ENCODE results near the gene KDM6A. TPM values are rescaled to one million over a fixed set of nuclear protein-coding genes. Genes with fewer than 3 reads are reported as not detected.

KDM6A gene
- total RNA-seq, 1 experiment from 2014 or later, result 42.8 TPM

GRCh38 chrX:45011131-45011530 is 138.1 kb downstream of the KDM6A start:
- Mint-ChIP-seq H3K27ac (ENCODE audit: unreplicated experiment) (no peak overlapping the region), H3K9me3 (ENCODE audit: low read depth, unreplicated experiment) (no peaks in the 10 kb centered on the region)

GRCh38 chrX:45011597-45011996 is 138.6 kb downstream of the KDM6A start:
- CTCF ChIA-PET, result no interaction called here
- no peaks in the 10 kb centered on the region for H3K9me3 Mint-ChIP-seq (ENCODE audit: low read depth, unreplicated experiment)
- peaks cover 21% of the 10 kb centered on the region for H3K4me1 Mint-ChIP-seq (ENCODE audit: low read depth, unreplicated experiment)
- intact Hi-C loops (cut with micrococcal nuclease; ENCODE audit: unreplicated experiment), result loop anchor here (5.0 kb wide), 1 partner anchor 39 kb away; no protein-coding TSS in a partner anchor
- H3K4me3 Mint-ChIP-seq (ENCODE audit: low read depth, unreplicated experiment), result no peak overlapping the region
- TF ChIP-seq, protein P1, sequence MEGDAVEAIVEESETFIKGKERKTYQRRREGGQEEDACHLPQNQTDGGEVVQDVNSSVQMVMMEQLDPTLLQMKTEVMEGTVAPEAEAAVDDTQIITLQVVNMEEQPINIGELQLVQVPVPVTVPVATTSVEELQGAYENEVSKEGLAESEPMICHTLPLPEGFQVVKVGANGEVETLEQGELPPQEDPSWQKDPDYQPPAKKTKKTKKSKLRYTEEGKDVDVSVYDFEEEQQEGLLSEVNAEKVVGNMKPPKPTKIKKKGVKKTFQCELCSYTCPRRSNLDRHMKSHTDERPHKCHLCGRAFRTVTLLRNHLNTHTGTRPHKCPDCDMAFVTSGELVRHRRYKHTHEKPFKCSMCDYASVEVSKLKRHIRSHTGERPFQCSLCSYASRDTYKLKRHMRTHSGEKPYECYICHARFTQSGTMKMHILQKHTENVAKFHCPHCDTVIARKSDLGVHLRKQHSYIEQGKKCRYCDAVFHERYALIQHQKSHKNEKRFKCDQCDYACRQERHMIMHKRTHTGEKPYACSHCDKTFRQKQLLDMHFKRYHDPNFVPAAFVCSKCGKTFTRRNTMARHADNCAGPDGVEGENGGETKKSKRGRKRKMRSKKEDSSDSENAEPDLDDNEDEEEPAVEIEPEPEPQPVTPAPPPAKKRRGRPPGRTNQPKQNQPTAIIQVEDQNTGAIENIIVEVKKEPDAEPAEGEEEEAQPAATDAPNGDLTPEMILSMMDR (IDR thresholded peaks at IDR 0.05; ENCODE audit: unreplicated experiment), result no peak
- H3K27me3 Mint-ChIP-seq (ENCODE audit: unreplicated experiment), result no peaks in the 10 kb centered on the region
- no TSS peak for BruUV-seq (replicated peaks)
- H3K27ac Mint-ChIP-seq (ENCODE audit: unreplicated experiment), result no peak overlapping the region
- H3K36me3 Mint-ChIP-seq (ENCODE audit: insufficient read depth, unreplicated experiment), result peaks cover under 1% of the 10 kb centered on the region
- DNase-seq, result no peak

More at GRCh38 chrX:45011131-45011530, 138.1 kb downstream of the KDM6A start:
- no peak overlapping the region for H3K4me3 Mint-ChIP-seq (ENCODE audit: low read depth, unreplicated experiment)
- peaks cover 21% of the 10 kb centered on the region for H3K4me1 Mint-ChIP-seq (ENCODE audit: low read depth, unreplicated experiment)
- peaks cover 5% of the 10 kb centered on the region for H3K36me3 Mint-ChIP-seq (ENCODE audit: insufficient read depth, unreplicated experiment)
- intact Hi-C loops (cut with micrococcal nuclease; ENCODE audit: unreplicated experiment), result loop anchor here (5.0 kb wide), 1 partner anchor 39 kb away; no protein-coding TSS in a partner anchor
- BruUV-seq (replicated peaks), result no TSS peak
- CTCF ChIA-PET, result no interaction called here
- no peaks in the 10 kb centered on the region for H3K27me3 Mint-ChIP-seq (ENCODE audit: unreplicated experiment)
- TF ChIP-seq, protein P1 (IDR thresholded peaks at IDR 0.05; ENCODE audit: unreplicated experiment), result no peak
- no peak for DNase-seq

DNA sequence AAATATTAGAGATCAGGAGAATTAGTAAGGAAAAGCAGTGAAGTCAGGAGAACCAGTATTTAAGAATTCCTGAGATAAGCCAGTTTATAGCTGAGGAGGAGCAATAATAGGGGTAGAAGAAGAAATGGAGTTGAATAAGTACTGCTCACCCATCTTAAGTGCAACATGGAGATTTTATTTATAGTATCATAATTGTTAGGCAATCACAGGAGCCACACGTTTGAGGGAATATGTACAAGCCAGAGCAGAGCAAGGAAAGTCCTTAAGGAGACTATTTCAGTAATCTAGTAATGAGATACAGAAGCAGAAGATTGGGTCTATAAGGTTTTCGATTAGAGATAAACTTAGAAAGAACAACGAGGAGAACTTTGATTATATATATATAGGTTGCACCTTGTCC is 145.0 kb downstream of the KDM6A start:
- TF ChIP-seq, protein P1 (IDR thresholded peaks at IDR 0.05; ENCODE audit: unreplicated experiment), result no peak
- Mint-ChIP-seq H3K9me3 (ENCODE audit: low read depth, unreplicated experiment) (no peaks in the 10 kb centered on the region), H3K27me3 (ENCODE audit: unreplicated experiment) (no peaks in the 10 kb centered on the region), H3K4me3 (ENCODE audit: low read depth, unreplicated experiment) (no peak overlapping the region), H3K4me1 (ENCODE audit: low read depth, unreplicated experiment) (peaks cover 28% of the 10 kb centered on the region), H3K27ac (ENCODE audit: unreplicated experiment) (no peak overlapping the region), H3K36me3 (ENCODE audit: insufficient read depth, unreplicated experiment) (no peaks in the 10 kb centered on the region)
- intact Hi-C loops (cut with micrococcal nuclease; ENCODE audit: unreplicated experiment), result no loop called here
- BruUV-seq (replicated peaks), result no TSS peak
- CTCF ChIA-PET, result no interaction called here
- DNase-seq, result no peak

- Mint-ChIP-seq H3K9me3 (ENCODE audit: low read depth, unreplicated experiment) (no peaks in the 10 kb centered on the region), H3K4me3 (ENCODE audit: low read depth, unreplicated experiment) (no peak overlapping the region), H3K4me1 (ENCODE audit: low read depth, unreplicated experiment) (peaks cover 16% of the 10 kb centered on the region), H3K36me3 (ENCODE audit: insufficient read depth, unreplicated experiment) (no peaks in the 10 kb centered on the region), H3K27ac (ENCODE audit: unreplicated experiment) (no peak overlapping the region), H3K27me3 (ENCODE audit: unreplicated experiment) (no peaks in the 10 kb centered on the region)
- no peak for DNase-seq
- intact Hi-C loops (cut with micrococcal nuclease; ENCODE audit: unreplicated experiment), result no loop called here
- CTCF ChIA-PET, result no interaction called here
- TF ChIP-seq, protein P1 (IDR thresholded peaks at IDR 0.05; ENCODE audit: unreplicated experiment), result no peak
- no TSS peak for BruUV-seq (replicated peaks)
These were observed 149.2 kb downstream of the KDM6A start for GRCh38 chrX:45022150-45022549.
